Left renal cortex interstitium (tissue), 4 donors: ENCODE measurements around the gene KIF5C. TPM values are rescaled to one million over a fixed set of nuclear protein-coding genes. Genes with fewer than 3 reads are reported as not detected.

ENCODE experiments used
- DNase-seq, 4 donors: peaks; one replicate each; pipeline ENCODE4 v3.0.0-alpha.2; 2013; ENCODE audit warnings: low read depth in 4 of 4, low spot score in 2 of 4, missing footprints in 1 of 4
- polyA plus RNA-seq, 4 donors: library from polyadenylated mRNA; unstranded; fragments of 120-200 nt; gene quantifications; one replicate each; pipeline ENCODE4 v1.2.1, GENCODE V29; 2013; ENCODE audit not compliant: insufficient read length in 4 of 4

The KIF5C gene
- polyA plus RNA-seq, 4 donors = 3.8 to 5.7 (median 4.0) TPM

GRCh38 chr2:149006883-149007543, 132.0 kb downstream of the KIF5C start:
- no peak for DNase-seq

- no peak for DNase-seq
These were observed 133.4 kb downstream of the KIF5C start for GRCh38 chr2:149008381-149008780.

GRCh38 chr2:149009576-149010461, 134.8 kb downstream of the KIF5C start:
- no peak for DNase-seq

GRCh38 chr2:149012545-149012944, 137.5 kb downstream of the KIF5C start:
- DNase-seq = no peak

- DNase-seq = no peak
These were observed 140.5 kb downstream of the KIF5C start for GRCh38 chr2:149015501-149015900.

- no peak for DNase-seq
These were observed 141.0 kb downstream of the KIF5C start for GRCh38 chr2:149015926-149016563.

- DNase-seq = peak in 3 of 4 donors; percentile 59 to 80 (median 72)
These were observed 142.3 kb downstream of the KIF5C start for GRCh38 chr2:149017116-149017985.

- DNase-seq = no peak
These were observed 144.0 kb downstream of the KIF5C start for GRCh38 chr2:149018981-149019380.

GRCh38 chr2:149019768-149020167, 144.7 kb downstream of the KIF5C start:
- DNase-seq = no peak

GRCh38 chr2:149020432-149020851, 145.4 kb downstream of the KIF5C start:
- DNase-seq = no peak

- no peak for DNase-seq
These were observed 146.3 kb downstream of the KIF5C start for GRCh38 chr2:149021271-149021719.

GRCh38 chr2:149021761-149022160, 146.7 kb downstream of the KIF5C start:
- no peak for DNase-seq

- no peak for DNase-seq
These were observed 148.1 kb downstream of the KIF5C start for GRCh38 chr2:149023091-149023490.

GRCh38 chr2:149027590-149028250, 152.7 kb downstream of the KIF5C start:
- DNase-seq = no peak

GRCh38 chr2:149028377-149028776, 153.3 kb downstream of the KIF5C start:
- DNase-seq = no peak

GRCh38 chr2:149028891-149029290, 153.9 kb downstream of the KIF5C start:
- DNase-seq = no peak

GRCh38 chr2:149029307-149029965, 154.4 kb downstream of the KIF5C start:
- DNase-seq = no peak

- DNase-seq = no peak
These were observed 156.4 kb downstream of the KIF5C start for GRCh38 chr2:149031396-149031795.

- DNase-seq = peak in 1 of 4 donors; percentile 53
These were observed 158.7 kb downstream of the KIF5C start for GRCh38 chr2:149033716-149034115.
